GM13976 (cell line): Measurements from ENCODE around the gene CUZD1.
"Not testable (repeated sequence)": the region's sequence is repeated elsewhere in the genome, so short reads cannot be mapped to it uniquely, and the experiment has no call there.

Experiments used
- DNase-seq: peaks from one replicate; pipeline ENCODE4 v3.0.0; 2012; ENCODE audit warnings: low spot score
- in situ Hi-C: fragments of 300-500 bp; cut with MboI; formaldehyde crosslinking; loops from one replicate; pipeline ENCODE4 v1.12.0; 2022; ENCODE audit warnings: low sequenced_read_pairs, mixed read lengths, inconsistent platforms; ENCODE audit not compliant: unreplicated experiment
- TF ChIP-seq, protein P1 (sequence below): IDR thresholded peaks from 2 replicates; pipeline ENCODE4 v1.5.1; 2012; ENCODE audit warnings: borderline replicate concordance, mild to moderate bottlenecking; ENCODE audit not compliant: insufficient read depth; ENCODE audit errors: extremely low read depth, missing control alignments, control extremely low read depth

Gene CUZD1

DNA sequence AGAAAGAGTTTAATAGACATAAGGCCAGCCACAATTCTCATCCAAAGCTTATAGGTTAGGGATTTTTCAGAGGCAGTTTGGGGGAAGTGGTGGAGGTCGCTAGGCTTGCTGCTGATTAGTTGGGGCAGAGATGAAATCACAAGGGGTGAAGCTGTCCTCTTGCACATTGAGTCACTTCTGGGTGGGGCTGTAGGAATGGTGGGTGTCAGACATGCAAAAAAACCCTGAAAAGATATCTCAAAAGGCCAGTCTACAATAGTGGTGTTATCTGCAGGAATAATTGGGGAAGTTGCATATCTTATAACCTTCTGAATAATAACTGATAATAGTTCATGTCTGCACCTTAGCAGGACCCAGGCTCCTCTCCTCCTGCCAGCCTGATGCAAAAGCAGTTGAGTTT, 31.6 kb upstream of the CUZD1 start:
- in situ Hi-C loops = no loop called here
- DNase-seq = no peak
- TF ChIP-seq, protein P1, sequence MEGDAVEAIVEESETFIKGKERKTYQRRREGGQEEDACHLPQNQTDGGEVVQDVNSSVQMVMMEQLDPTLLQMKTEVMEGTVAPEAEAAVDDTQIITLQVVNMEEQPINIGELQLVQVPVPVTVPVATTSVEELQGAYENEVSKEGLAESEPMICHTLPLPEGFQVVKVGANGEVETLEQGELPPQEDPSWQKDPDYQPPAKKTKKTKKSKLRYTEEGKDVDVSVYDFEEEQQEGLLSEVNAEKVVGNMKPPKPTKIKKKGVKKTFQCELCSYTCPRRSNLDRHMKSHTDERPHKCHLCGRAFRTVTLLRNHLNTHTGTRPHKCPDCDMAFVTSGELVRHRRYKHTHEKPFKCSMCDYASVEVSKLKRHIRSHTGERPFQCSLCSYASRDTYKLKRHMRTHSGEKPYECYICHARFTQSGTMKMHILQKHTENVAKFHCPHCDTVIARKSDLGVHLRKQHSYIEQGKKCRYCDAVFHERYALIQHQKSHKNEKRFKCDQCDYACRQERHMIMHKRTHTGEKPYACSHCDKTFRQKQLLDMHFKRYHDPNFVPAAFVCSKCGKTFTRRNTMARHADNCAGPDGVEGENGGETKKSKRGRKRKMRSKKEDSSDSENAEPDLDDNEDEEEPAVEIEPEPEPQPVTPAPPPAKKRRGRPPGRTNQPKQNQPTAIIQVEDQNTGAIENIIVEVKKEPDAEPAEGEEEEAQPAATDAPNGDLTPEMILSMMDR = no peak

DNA sequence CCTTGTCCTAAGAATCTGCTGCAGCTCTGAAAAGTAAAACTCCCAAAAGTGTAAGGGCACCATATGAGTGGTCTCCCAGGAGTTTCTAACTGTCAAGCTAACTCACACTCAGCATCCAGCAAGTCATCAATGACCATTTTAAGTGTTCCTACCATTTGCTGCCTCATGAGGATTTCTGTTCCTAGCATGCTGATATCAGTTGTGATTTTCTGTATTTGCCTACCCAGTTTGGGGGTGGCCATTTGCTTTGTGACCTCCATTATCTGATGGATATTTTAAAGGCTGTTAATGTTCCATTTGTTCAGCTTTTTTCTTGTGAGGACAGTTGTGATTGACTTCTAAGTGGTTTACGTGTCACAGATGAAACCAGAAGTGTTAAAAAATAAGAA, 30.8 kb upstream of the CUZD1 start:
- in situ Hi-C loops = no loop called here
- no peak for DNase-seq
- TF ChIP-seq, protein P1 = no peak

DNA sequence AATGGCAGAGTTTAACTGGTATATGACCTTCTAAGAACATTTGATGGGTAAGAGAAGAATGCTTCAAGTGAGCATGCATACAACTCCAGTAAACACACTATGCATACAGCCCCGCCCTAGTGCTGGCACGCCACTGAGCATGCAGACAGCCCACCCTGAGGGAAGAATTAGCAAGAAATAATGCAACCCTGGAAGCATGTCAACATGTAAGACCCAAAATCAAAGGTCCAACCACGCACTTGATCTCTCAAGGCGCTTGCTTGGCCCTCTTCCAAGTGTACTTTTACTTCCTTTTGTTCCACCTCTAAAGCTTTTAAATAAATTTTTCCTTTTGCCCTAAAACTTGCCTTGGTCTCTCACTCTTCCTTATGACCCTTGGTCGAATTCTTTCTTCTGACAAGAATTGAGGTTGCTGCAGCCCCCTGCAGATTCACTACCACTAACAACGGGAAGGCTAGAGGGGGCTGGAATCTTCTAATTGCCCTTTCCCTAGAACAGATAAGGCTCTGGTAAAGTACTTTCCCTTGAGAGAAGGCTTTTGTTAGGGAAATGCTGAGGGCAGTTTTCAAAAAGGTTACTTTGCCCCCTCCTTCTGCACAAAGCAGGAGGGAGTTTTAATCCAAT, 30.3 kb upstream of the CUZD1 start:
- in situ Hi-C loops = no loop called here
- TF ChIP-seq, protein P1 = no peak
- DNase-seq = no peak

DNA sequence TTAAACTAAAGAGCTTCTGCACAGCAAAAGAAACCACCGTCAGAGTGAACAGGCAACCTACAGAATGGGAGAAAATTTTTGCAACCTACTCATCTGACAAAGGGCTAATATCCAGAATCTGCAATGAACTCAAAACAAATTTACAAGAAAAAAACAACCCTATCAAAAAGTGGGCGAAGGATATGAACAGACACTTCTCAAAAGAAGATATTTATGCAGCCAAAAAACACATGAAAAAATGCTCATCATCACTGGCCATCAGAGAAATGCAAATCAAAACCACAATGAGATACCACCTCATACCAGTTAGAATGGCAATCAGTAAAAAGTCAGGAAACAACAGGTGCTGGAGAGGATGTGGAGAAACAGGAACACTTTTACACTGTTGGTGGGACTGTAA, 26.3 kb upstream of the CUZD1 start:
- in situ Hi-C loops, DNase-seq: not testable (repeated sequence)

DNA sequence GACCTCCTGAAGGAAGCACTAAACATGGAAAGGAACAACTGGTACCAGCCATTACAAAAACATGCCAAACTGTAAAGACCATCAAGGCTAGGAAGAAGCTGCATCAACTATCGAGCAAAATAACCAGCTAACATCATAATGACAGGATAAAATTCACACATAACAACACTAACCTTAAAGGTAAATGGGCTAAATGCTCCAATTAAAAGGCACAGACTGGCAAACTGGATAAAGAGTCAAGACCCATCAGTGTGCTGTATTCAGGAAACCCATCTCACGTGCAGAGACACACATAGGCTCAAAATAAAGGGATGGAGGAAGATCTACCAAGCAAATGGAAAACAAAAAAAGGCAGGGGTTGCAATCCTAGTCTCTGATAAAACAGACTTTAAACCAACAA, 23.1 kb upstream of the CUZD1 start:
- DNase-seq, in situ Hi-C loops: not testable (repeated sequence)

DNA sequence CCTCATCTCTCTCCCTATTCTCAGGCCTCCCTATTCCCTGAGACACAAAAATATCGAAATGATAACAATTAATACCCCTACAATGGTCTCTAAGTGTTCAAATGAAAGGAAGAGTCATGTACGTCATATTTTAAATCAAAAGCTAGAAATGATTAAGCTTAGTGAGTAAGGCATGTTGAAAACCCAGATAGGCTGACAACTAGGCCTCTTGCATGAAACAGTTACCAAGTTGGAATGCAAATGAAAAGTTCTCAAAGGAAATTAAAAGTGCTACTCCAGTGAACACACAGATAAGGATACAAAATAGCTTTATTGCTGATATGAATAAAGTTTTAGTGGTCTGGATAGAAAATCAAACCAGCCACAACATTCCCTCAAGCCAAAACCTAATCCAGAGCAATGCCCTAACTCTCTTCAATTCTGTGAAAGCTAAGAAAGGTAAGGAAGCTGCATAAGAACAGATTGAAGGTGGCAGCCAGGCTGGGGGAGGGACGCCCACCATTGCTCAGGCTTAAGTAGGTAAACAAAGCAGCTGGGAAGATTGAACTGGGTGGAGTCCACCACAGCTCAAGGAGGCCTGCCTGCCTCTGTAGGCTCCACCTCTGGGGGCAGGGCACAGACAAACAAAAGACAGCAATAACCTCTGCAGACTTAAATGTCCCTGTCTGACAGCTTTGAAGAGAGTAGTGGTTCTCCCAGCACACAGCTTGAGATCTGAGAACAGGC, 21.3 kb upstream of the CUZD1 start:
- DNase-seq, in situ Hi-C loops: not testable (repeated sequence)

DNA sequence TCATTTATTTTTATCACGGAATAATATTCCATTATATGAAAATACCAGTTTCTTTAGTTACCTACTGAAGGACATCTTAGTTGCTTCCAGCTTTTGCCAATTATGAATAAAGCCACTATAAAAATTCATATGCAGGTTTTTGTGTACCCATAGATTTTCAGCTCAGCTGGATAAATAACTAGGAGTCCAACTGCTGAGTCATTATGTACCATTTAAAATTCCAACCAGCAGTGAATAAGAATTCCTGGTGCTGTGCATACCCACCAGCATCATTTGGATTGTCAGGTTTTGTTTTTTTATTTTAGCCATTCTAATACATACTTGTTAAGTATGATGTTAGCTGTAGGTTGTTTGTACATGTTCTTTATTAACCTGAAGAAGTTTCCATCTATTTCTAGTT, 19.2 kb upstream of the CUZD1 start:
- DNase-seq = no peak
- in situ Hi-C loops = no loop called here

DNA sequence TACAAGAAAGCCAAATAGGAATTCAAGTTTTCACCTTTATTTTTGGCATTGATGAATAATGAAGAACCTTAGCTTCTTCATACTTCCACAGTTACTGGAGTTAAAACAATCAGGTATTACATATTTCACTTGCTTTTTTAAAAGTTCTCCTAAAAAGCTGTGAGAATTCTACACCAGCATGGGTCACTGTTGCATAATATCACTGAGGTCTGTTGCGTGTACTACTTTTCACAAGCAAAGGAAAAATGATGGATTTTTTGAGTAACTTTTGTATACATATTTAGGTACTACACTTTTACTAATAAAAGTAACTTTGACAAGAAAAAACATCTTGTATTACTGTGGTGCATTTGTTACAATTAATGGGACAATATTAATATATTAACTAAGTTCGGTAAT, 18.5 kb upstream of the CUZD1 start:
- TF ChIP-seq, protein P1 = no peak
- DNase-seq = no peak
- in situ Hi-C loops = no loop called here

More for the DNA sequence above, 19.2 kb upstream of the CUZD1 start:
- TF ChIP-seq, protein P1 = no peak
